Liver (tissue), 9 donors: Measurements from ENCODE around the gene SLC35C1. TPM values are rescaled to one million over a fixed set of nuclear protein-coding genes. Genes with fewer than 3 reads are reported as not detected.

ENCODE experiments used
- DNase-seq: peaks from one replicate; pipeline ENCODE4 v3.0.0-alpha.2; 2017; ENCODE audit warnings: low spot score
- H3K27ac ChIP-seq, 2 donors: one replicate each; pipeline ENCODE4 v1.7.0; 2013; ENCODE audit warnings: inconsistent platforms in 2 of 2, low read length in 2 of 2, control low read depth in 1 of 2, low read depth in 1 of 2, mild to moderate bottlenecking in 1 of 2
- H3K27me3 ChIP-seq, 4 donors: one replicate each; pipeline versions ENCODE4 v1.6.1 to v1.7.0; 2013; ENCODE audit warnings: low read length in 3 of 4, inconsistent platforms in 1 of 4, mild to moderate bottlenecking in 1 of 4, moderate library complexity in 1 of 4; ENCODE audit not compliant: control insufficient read depth in 4 of 4, insufficient read depth in 4 of 4
- H3K36me3 ChIP-seq, 4 donors: one replicate each; pipeline versions ENCODE4 v1.6.1 to v1.7.0; 2013; ENCODE audit warnings: low read length in 3 of 4, mild to moderate bottlenecking in 3 of 4, low read depth in 1 of 4, moderate library complexity in 1 of 4; ENCODE audit not compliant: control insufficient read depth in 4 of 4, insufficient read depth in 3 of 4
- H3K4me1 ChIP-seq, 4 donors: one replicate each; pipeline versions ENCODE4 v1.6.1 to v1.7.0; 2013; ENCODE audit warnings: low read length in 3 of 4, mild to moderate bottlenecking in 3 of 4, moderate library complexity in 1 of 4; ENCODE audit not compliant: control insufficient read depth in 4 of 4, insufficient read depth in 4 of 4
- H3K4me3 ChIP-seq, 3 donors: one replicate each; pipeline versions ENCODE4 v1.6.1 to v1.7.0; 2013; ENCODE audit warnings: low read length in 3 of 3, control low read depth in 1 of 3, low read depth in 1 of 3, mild to moderate bottlenecking in 1 of 3
- H3K9ac ChIP-seq, 2 donors: one replicate each; pipeline ENCODE4 v1.7.0; 2013; ENCODE audit warnings: low read length in 2 of 2, mild to moderate bottlenecking in 2 of 2, moderate library complexity in 2 of 2, control low read depth in 1 of 2, low read depth in 1 of 2
- H3K9me3 ChIP-seq, 4 donors: one replicate each; pipeline versions ENCODE4 v1.6.1 to v1.7.0; 2013; ENCODE audit warnings: low read length in 3 of 4; ENCODE audit not compliant: control insufficient read depth in 4 of 4
- EGR1 ChIP-seq, 2 donors: IDR thresholded peaks; 2 replicates each; pipeline ENCODE4 v1.6.1; 2016 to 2018; ENCODE audit warnings: antibody characterized with exemption in 2 of 2, low read depth in 2 of 2
- FOXA1 ChIP-seq: IDR thresholded peaks from 2 replicates; pipeline ENCODE4 v1.6.1; 2016; ENCODE audit warnings: antibody characterized with exemption
- FOXA2 ChIP-seq: IDR thresholded peaks from 2 replicates; pipeline ENCODE4 v1.6.1; 2016; ENCODE audit warnings: antibody characterized with exemption
- GABPA ChIP-seq, 2 donors: IDR thresholded peaks in 1 of 2; conservative IDR thresholded peaks in 1 of 2; 2 replicates each; pipeline ENCODE4 v1.6.1; 2016; ENCODE audit warnings: antibody characterized with exemption in 2 of 2, mild to moderate bottlenecking in 1 of 2, moderate library complexity in 1 of 2
- HNF4A ChIP-seq, 2 donors: conservative IDR thresholded peaks; 2 replicates each; pipeline ENCODE4 v1.6.1; 2016; ENCODE audit warnings: antibody characterized with exemption in 2 of 2, mild to moderate bottlenecking in 2 of 2
- HNF4G ChIP-seq: IDR thresholded peaks from 2 replicates; pipeline ENCODE4 v1.6.1; 2016; ENCODE audit warnings: antibody characterized with exemption
- JUND ChIP-seq, 2 donors: IDR thresholded peaks; 2 replicates each; pipeline ENCODE4 v1.6.1; 2016; ENCODE audit warnings: antibody characterized with exemption in 2 of 2
- MAX ChIP-seq: IDR thresholded peaks from 2 replicates; pipeline ENCODE4 v1.6.1; 2016; ENCODE audit warnings: antibody characterized with exemption
- NR2F2 ChIP-seq: IDR thresholded peaks from 2 replicates; pipeline ENCODE4 v1.6.1; 2016; ENCODE audit warnings: antibody characterized with exemption
- RAD21 ChIP-seq, 2 donors: IDR thresholded peaks; 2 replicates each; pipeline ENCODE4 v1.6.1; 2016; ENCODE audit warnings: antibody characterized with exemption in 2 of 2, mild to moderate bottlenecking in 2 of 2
- RXRA ChIP-seq, 2 donors: IDR thresholded peaks; 2 replicates each; pipeline ENCODE4 v1.6.1; 2017 to 2018; ENCODE audit warnings: antibody characterized with exemption in 2 of 2, mild to moderate bottlenecking in 1 of 2
- SP1 ChIP-seq: IDR thresholded peaks from 2 replicates; pipeline ENCODE4 v1.6.1; 2018; ENCODE audit warnings: antibody characterized with exemption, mild to moderate bottlenecking
- TAF1 ChIP-seq: conservative IDR thresholded peaks from 2 replicates; pipeline ENCODE4 v1.6.1; 2016; ENCODE audit warnings: antibody characterized with exemption, mild to moderate bottlenecking
- YY1 ChIP-seq: IDR thresholded peaks from 2 replicates; pipeline ENCODE4 v1.6.1; 2016; ENCODE audit warnings: antibody characterized with exemption, mild to moderate bottlenecking
- WGBS: extraction: QIAGEN DNeasy Blood & Tissue Kit; methylation state at CpG from one replicate; pipeline ENCODE4 v1.1.7; 2013; 5-methylcytosine and 5-hydroxymethylcytosine counted together
- polyA plus RNA-seq, 2 donors: library from polyadenylated mRNA; stranded (reverse) in 1 of 2; unstranded in 1 of 2; fragments of 200-250 nt in 1 of 2; fragments of >200 nt in 1 of 2; fragmentation: Nextera tagmentation in 1 of 2; extraction: Ambion mirVana in 1 of 2; gene quantifications; one replicate each; pipeline versions ENCODE4 v1.2.1 to v1.2.3, GENCODE V29; 2013 to 2015
- total RNA-seq, 2 donors: library from RNA; depleted of rRNA; stranded (reverse); fragments of >200 nt; gene quantifications; one replicate each; pipeline ENCODE4 v1.2.3, GENCODE V29; 2014
- TF ChIP-seq, protein P1 (sequence below): IDR thresholded peaks from 2 replicates; pipeline ENCODE4 v1.6.1; 2016; ENCODE audit warnings: antibody characterized with exemption
- TF ChIP-seq, protein P2 (sequence below): fragments of 150-350 bp; IDR thresholded peaks from 2 replicates; pipeline ENCODE4 v1.5.1; 2017; ENCODE audit warnings: improper control_type of control experiment, low read depth, low read length; ENCODE audit not compliant: missing input control
- TF ChIP-seq, protein P3 (sequence below): IDR thresholded peaks from 2 replicates; pipeline ENCODE4 v1.6.1; 2016; ENCODE audit warnings: antibody characterized with exemption
- TF ChIP-seq, protein P4 (sequence below): IDR thresholded peaks from 2 replicates; pipeline ENCODE4 v1.6.1; 2016; ENCODE audit warnings: antibody characterized with exemption, mild to moderate bottlenecking
- donor health status: healthy.
- donor health status: healthy.
- donor health status: healthy.
- donor health status: healthy.
- donor health status: healthy.

Gene SLC35C1
- total and polyA plus RNA-seq, 4 donors, result 2.5 to 82.0 (median 46.1) TPM

GRCh38 chr11:45846974-45847910 is 42.3 kb downstream of the SLC35C1 start, which contains the start of gene CRY2:
CRY2 (plus strand) TSS chr11:45847475; CDS start chr11:45847491, 16 bp downstream.
- Histone ChIP-seq H3K4me3 (peak within 1 kb of the TSS; percentile 60 to 98 (median 81)), H3K9ac (peak within 1 kb of the TSS; percentile 94), H3K36me3 (no peaks in the 10 kb centered on the region), H3K27me3 (no peaks in the 10 kb centered on the region), H3K27ac (peak within 1 kb of the TSS; percentile 87 to 95), H3K9me3 (no peaks in the 10 kb centered on the region), H3K4me1 (peaks cover 14 to 79% (median 61%) of the 10 kb centered on the region in 4 donors)
- WGBS, result under 1% methylated on average over 75 of the region's 75 CpGs
- TF ChIP-seq NR2F2, result peak; percentile 64
- TF ChIP-seq TAF1, result peak; percentile 55
- peak in 1 of 2 donors; percentile 46 for TF ChIP-seq HNF4A (conservative IDR thresholded peaks at IDR 0.05)
- TF ChIP-seq, protein P1, sequence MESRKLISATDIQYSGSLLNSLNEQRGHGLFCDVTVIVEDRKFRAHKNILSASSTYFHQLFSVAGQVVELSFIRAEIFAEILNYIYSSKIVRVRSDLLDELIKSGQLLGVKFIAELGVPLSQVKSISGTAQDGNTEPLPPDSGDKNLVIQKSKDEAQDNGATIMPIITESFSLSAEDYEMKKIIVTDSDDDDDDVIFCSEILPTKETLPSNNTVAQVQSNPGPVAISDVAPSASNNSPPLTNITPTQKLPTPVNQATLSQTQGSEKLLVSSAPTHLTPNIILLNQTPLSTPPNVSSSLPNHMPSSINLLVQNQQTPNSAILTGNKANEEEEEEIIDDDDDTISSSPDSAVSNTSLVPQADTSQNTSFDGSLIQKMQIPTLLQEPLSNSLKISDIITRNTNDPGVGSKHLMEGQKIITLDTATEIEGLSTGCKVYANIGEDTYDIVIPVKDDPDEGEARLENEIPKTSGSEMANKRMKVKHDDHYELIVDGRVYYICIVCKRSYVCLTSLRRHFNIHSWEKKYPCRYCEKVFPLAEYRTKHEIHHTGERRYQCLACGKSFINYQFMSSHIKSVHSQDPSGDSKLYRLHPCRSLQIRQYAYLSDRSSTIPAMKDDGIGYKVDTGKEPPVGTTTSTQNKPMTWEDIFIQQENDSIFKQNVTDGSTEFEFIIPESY, result no peak
- no peak for TF ChIP-seq GABPA (IDR thresholded peaks at IDR 0.05 in 1 of 2, conservative IDR thresholded peaks at IDR 0.05 in 1 of 2)
- TF ChIP-seq RXRA (IDR thresholded peaks at IDR 0.05), result peak; percentile 33 to 54
- no peak for TF ChIP-seq HNF4G
- TF ChIP-seq, protein P2, sequence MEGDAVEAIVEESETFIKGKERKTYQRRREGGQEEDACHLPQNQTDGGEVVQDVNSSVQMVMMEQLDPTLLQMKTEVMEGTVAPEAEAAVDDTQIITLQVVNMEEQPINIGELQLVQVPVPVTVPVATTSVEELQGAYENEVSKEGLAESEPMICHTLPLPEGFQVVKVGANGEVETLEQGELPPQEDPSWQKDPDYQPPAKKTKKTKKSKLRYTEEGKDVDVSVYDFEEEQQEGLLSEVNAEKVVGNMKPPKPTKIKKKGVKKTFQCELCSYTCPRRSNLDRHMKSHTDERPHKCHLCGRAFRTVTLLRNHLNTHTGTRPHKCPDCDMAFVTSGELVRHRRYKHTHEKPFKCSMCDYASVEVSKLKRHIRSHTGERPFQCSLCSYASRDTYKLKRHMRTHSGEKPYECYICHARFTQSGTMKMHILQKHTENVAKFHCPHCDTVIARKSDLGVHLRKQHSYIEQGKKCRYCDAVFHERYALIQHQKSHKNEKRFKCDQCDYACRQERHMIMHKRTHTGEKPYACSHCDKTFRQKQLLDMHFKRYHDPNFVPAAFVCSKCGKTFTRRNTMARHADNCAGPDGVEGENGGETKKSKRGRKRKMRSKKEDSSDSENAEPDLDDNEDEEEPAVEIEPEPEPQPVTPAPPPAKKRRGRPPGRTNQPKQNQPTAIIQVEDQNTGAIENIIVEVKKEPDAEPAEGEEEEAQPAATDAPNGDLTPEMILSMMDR, result no peak
- TF ChIP-seq, protein P3, sequence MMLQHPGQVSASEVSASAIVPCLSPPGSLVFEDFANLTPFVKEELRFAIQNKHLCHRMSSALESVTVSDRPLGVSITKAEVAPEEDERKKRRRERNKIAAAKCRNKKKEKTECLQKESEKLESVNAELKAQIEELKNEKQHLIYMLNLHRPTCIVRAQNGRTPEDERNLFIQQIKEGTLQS, result no peak
- peak; percentile 97 for TF ChIP-seq YY1
- no peak for TF ChIP-seq FOXA1
- TF ChIP-seq FOXA2, result no peak
- peak; percentile 2 to 12 for TF ChIP-seq RAD21 (IDR thresholded peaks at IDR 0.05)
- TF ChIP-seq EGR1 (IDR thresholded peaks at IDR 0.05; ENCODE audit: low read depth in 2 of 2), result peak; percentile 84 to 87
- no peak for TF ChIP-seq JUND (IDR thresholded peaks at IDR 0.05)
- TF ChIP-seq MAX, result peak; percentile 95
- TF ChIP-seq, protein P4, sequence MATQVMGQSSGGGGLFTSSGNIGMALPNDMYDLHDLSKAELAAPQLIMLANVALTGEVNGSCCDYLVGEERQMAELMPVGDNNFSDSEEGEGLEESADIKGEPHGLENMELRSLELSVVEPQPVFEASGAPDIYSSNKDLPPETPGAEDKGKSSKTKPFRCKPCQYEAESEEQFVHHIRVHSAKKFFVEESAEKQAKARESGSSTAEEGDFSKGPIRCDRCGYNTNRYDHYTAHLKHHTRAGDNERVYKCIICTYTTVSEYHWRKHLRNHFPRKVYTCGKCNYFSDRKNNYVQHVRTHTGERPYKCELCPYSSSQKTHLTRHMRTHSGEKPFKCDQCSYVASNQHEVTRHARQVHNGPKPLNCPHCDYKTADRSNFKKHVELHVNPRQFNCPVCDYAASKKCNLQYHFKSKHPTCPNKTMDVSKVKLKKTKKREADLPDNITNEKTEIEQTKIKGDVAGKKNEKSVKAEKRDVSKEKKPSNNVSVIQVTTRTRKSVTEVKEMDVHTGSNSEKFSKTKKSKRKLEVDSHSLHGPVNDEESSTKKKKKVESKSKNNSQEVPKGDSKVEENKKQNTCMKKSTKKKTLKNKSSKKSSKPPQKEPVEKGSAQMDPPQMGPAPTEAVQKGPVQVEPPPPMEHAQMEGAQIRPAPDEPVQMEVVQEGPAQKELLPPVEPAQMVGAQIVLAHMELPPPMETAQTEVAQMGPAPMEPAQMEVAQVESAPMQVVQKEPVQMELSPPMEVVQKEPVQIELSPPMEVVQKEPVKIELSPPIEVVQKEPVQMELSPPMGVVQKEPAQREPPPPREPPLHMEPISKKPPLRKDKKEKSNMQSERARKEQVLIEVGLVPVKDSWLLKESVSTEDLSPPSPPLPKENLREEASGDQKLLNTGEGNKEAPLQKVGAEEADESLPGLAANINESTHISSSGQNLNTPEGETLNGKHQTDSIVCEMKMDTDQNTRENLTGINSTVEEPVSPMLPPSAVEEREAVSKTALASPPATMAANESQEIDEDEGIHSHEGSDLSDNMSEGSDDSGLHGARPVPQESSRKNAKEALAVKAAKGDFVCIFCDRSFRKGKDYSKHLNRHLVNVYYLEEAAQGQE, result peak; percentile 60
- peak; percentile 94 for TF ChIP-seq SP1
- peak; percentile 100 for DNase-seq
